Liver (tissue), 9 donors: ENCODE measurements around the gene UQCRC2. TPM values are rescaled to one million over a fixed set of nuclear protein-coding genes. Genes with fewer than 3 reads are reported as not detected.

Source experiments
- DNase-seq: peaks from one replicate; pipeline ENCODE4 v3.0.0-alpha.2; 2017; ENCODE audit warnings: low spot score
- H3K27ac ChIP-seq, 2 donors: one replicate each; pipeline ENCODE4 v1.7.0; 2013; ENCODE audit warnings: inconsistent platforms in 2 of 2, low read length in 2 of 2, control low read depth in 1 of 2, low read depth in 1 of 2, mild to moderate bottlenecking in 1 of 2
- H3K27me3 ChIP-seq, 4 donors: one replicate each; pipeline versions ENCODE4 v1.6.1 to v1.7.0; 2013; ENCODE audit warnings: low read length in 3 of 4, inconsistent platforms in 1 of 4, mild to moderate bottlenecking in 1 of 4, moderate library complexity in 1 of 4; ENCODE audit not compliant: control insufficient read depth in 4 of 4, insufficient read depth in 4 of 4
- H3K36me3 ChIP-seq, 4 donors: one replicate each; pipeline versions ENCODE4 v1.6.1 to v1.7.0; 2013; ENCODE audit warnings: low read length in 3 of 4, mild to moderate bottlenecking in 3 of 4, low read depth in 1 of 4, moderate library complexity in 1 of 4; ENCODE audit not compliant: control insufficient read depth in 4 of 4, insufficient read depth in 3 of 4
- H3K4me1 ChIP-seq, 4 donors: one replicate each; pipeline versions ENCODE4 v1.6.1 to v1.7.0; 2013; ENCODE audit warnings: low read length in 3 of 4, mild to moderate bottlenecking in 3 of 4, moderate library complexity in 1 of 4; ENCODE audit not compliant: control insufficient read depth in 4 of 4, insufficient read depth in 4 of 4
- H3K4me3 ChIP-seq, 3 donors: one replicate each; pipeline versions ENCODE4 v1.6.1 to v1.7.0; 2013; ENCODE audit warnings: low read length in 3 of 3, control low read depth in 1 of 3, low read depth in 1 of 3, mild to moderate bottlenecking in 1 of 3
- H3K9ac ChIP-seq, 2 donors: one replicate each; pipeline ENCODE4 v1.7.0; 2013; ENCODE audit warnings: low read length in 2 of 2, mild to moderate bottlenecking in 2 of 2, moderate library complexity in 2 of 2, control low read depth in 1 of 2, low read depth in 1 of 2
- H3K9me3 ChIP-seq, 4 donors: one replicate each; pipeline versions ENCODE4 v1.6.1 to v1.7.0; 2013; ENCODE audit warnings: low read length in 3 of 4; ENCODE audit not compliant: control insufficient read depth in 4 of 4
- EGR1 ChIP-seq, 2 donors: IDR thresholded peaks; 2 replicates each; pipeline ENCODE4 v1.6.1; 2016 to 2018; ENCODE audit warnings: antibody characterized with exemption in 2 of 2, low read depth in 2 of 2
- FOXA1 ChIP-seq: IDR thresholded peaks from 2 replicates; pipeline ENCODE4 v1.6.1; 2016; ENCODE audit warnings: antibody characterized with exemption
- FOXA2 ChIP-seq: IDR thresholded peaks from 2 replicates; pipeline ENCODE4 v1.6.1; 2016; ENCODE audit warnings: antibody characterized with exemption
- GABPA ChIP-seq, 2 donors: IDR thresholded peaks in 1 of 2; conservative IDR thresholded peaks in 1 of 2; 2 replicates each; pipeline ENCODE4 v1.6.1; 2016; ENCODE audit warnings: antibody characterized with exemption in 2 of 2, mild to moderate bottlenecking in 1 of 2, moderate library complexity in 1 of 2
- HNF4A ChIP-seq, 2 donors: conservative IDR thresholded peaks; 2 replicates each; pipeline ENCODE4 v1.6.1; 2016; ENCODE audit warnings: antibody characterized with exemption in 2 of 2, mild to moderate bottlenecking in 2 of 2
- HNF4G ChIP-seq: IDR thresholded peaks from 2 replicates; pipeline ENCODE4 v1.6.1; 2016; ENCODE audit warnings: antibody characterized with exemption
- MAX ChIP-seq: IDR thresholded peaks from 2 replicates; pipeline ENCODE4 v1.6.1; 2016; ENCODE audit warnings: antibody characterized with exemption
- NR2F2 ChIP-seq: IDR thresholded peaks from 2 replicates; pipeline ENCODE4 v1.6.1; 2016; ENCODE audit warnings: antibody characterized with exemption
- REST ChIP-seq: IDR thresholded peaks from 2 replicates; pipeline ENCODE4 v1.6.1; 2016; ENCODE audit warnings: antibody characterized with exemption, mild to moderate bottlenecking
- SP1 ChIP-seq: IDR thresholded peaks from 2 replicates; pipeline ENCODE4 v1.6.1; 2018; ENCODE audit warnings: antibody characterized with exemption, mild to moderate bottlenecking
- YY1 ChIP-seq: IDR thresholded peaks from 2 replicates; pipeline ENCODE4 v1.6.1; 2016; ENCODE audit warnings: antibody characterized with exemption, mild to moderate bottlenecking
- WGBS: extraction: QIAGEN DNeasy Blood & Tissue Kit; methylation state at CpG from one replicate; pipeline ENCODE4 v1.1.7; 2013; 5-methylcytosine and 5-hydroxymethylcytosine counted together
- polyA plus RNA-seq, 2 donors: library from polyadenylated mRNA; stranded (reverse) in 1 of 2; unstranded in 1 of 2; fragments of 200-250 nt in 1 of 2; fragments of >200 nt in 1 of 2; fragmentation: Nextera tagmentation in 1 of 2; extraction: Ambion mirVana in 1 of 2; gene quantifications; one replicate each; pipeline versions ENCODE4 v1.2.1 to v1.2.3, GENCODE V29; 2013 to 2015
- total RNA-seq, 2 donors: library from RNA; depleted of rRNA; stranded (reverse); fragments of >200 nt; gene quantifications; one replicate each; pipeline ENCODE4 v1.2.3, GENCODE V29; 2014
- TF ChIP-seq, protein P1 (sequence below): IDR thresholded peaks from 2 replicates; pipeline ENCODE4 v1.6.1; 2016; ENCODE audit warnings: antibody characterized with exemption
- TF ChIP-seq, protein P2 (sequence below): fragments of 150-350 bp; IDR thresholded peaks from 2 replicates; pipeline ENCODE4 v1.5.1; 2017; ENCODE audit warnings: improper control_type of control experiment, low read depth, low read length; ENCODE audit not compliant: missing input control
- TF ChIP-seq, protein P3 (sequence below): IDR thresholded peaks from 2 replicates; pipeline ENCODE4 v1.6.1; 2016; ENCODE audit warnings: antibody characterized with exemption
- donor health status: healthy.
- donor health status: healthy.
- donor health status: healthy.
- donor health status: healthy.
- donor health status: healthy.

The UQCRC2 gene
- total and polyA plus RNA-seq, 4 donors, result 88.8 to 164 (median 140) TPM

- H3K27ac ChIP-seq, result no peak overlapping the region
- DNase-seq, result no peak
- no peaks in the 10 kb centered on the region for H3K27me3 ChIP-seq
- H3K36me3 ChIP-seq, result no peaks in the 10 kb centered on the region
- WGBS, result 71% methylated on average over 9 of the region's 9 CpGs
- no peak overlapping the region for H3K9ac ChIP-seq
- H3K4me1 ChIP-seq, result peaks cover 0 to 6% (median 4%) of the 10 kb centered on the region in 4 donors
- no peak overlapping the region for H3K4me3 ChIP-seq
- TF ChIP-seq HNF4A (conservative IDR thresholded peaks at IDR 0.05), result no peak
- no peak for TF ChIP-seq MAX
- TF ChIP-seq, protein P1, sequence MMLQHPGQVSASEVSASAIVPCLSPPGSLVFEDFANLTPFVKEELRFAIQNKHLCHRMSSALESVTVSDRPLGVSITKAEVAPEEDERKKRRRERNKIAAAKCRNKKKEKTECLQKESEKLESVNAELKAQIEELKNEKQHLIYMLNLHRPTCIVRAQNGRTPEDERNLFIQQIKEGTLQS, result no peak
- no peak for TF ChIP-seq SP1
- TF ChIP-seq YY1, result no peak
- TF ChIP-seq GABPA (IDR thresholded peaks at IDR 0.05 in 1 of 2, conservative IDR thresholded peaks at IDR 0.05 in 1 of 2), result no peak
- TF ChIP-seq HNF4G, result no peak
- TF ChIP-seq, protein P2, sequence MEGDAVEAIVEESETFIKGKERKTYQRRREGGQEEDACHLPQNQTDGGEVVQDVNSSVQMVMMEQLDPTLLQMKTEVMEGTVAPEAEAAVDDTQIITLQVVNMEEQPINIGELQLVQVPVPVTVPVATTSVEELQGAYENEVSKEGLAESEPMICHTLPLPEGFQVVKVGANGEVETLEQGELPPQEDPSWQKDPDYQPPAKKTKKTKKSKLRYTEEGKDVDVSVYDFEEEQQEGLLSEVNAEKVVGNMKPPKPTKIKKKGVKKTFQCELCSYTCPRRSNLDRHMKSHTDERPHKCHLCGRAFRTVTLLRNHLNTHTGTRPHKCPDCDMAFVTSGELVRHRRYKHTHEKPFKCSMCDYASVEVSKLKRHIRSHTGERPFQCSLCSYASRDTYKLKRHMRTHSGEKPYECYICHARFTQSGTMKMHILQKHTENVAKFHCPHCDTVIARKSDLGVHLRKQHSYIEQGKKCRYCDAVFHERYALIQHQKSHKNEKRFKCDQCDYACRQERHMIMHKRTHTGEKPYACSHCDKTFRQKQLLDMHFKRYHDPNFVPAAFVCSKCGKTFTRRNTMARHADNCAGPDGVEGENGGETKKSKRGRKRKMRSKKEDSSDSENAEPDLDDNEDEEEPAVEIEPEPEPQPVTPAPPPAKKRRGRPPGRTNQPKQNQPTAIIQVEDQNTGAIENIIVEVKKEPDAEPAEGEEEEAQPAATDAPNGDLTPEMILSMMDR, result no peak
- TF ChIP-seq, protein P3, sequence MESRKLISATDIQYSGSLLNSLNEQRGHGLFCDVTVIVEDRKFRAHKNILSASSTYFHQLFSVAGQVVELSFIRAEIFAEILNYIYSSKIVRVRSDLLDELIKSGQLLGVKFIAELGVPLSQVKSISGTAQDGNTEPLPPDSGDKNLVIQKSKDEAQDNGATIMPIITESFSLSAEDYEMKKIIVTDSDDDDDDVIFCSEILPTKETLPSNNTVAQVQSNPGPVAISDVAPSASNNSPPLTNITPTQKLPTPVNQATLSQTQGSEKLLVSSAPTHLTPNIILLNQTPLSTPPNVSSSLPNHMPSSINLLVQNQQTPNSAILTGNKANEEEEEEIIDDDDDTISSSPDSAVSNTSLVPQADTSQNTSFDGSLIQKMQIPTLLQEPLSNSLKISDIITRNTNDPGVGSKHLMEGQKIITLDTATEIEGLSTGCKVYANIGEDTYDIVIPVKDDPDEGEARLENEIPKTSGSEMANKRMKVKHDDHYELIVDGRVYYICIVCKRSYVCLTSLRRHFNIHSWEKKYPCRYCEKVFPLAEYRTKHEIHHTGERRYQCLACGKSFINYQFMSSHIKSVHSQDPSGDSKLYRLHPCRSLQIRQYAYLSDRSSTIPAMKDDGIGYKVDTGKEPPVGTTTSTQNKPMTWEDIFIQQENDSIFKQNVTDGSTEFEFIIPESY, result no peak
- TF ChIP-seq FOXA1, result no peak
- TF ChIP-seq FOXA2, result no peak
- no peak for TF ChIP-seq EGR1 (IDR thresholded peaks at IDR 0.05; ENCODE audit: low read depth in 2 of 2)
- TF ChIP-seq NR2F2, result no peak
- TF ChIP-seq REST, result no peak
- H3K9me3 ChIP-seq, result no peaks in the 10 kb centered on the region
Measured at GRCh38 chr16:21996923-21997696, 43.9 kb downstream of the UQCRC2 start.
